Right atrium auricular region (tissue), 2 donors: ENCODE data around the gene DISC1. TPM values are rescaled to one million over a fixed set of nuclear protein-coding genes. Genes with fewer than 3 reads are reported as not detected.

ENCODE experiments used
- DNase-seq: peaks from one replicate; pipeline ENCODE4 v3.0.0-alpha.2; 2019; ENCODE audit warnings: low spot score
- H3K27ac ChIP-seq, 2 donors: fragments of 200-600 bp; sonication (generic); 1 replicate in 1 of 2; 2 replicates in 1 of 2; pipeline ENCODE4 v1.5.1; 2016 to 2019
- H3K27me3 ChIP-seq, 2 donors: fragments of 200-600 bp; sonication (generic); one replicate each; pipeline versions ENCODE4 v1.5.1 to v1.6.0; 2017 to 2019
- H3K36me3 ChIP-seq: fragments of 200-600 bp; sonication (generic); one replicate; pipeline ENCODE4 v1.5.1; 2016
- H3K4me1 ChIP-seq, 2 donors: fragments of 200-600 bp; sonication (generic); one replicate each; pipeline versions ENCODE4 v1.5.1 to v1.6.0; 2017 to 2019
- H3K4me3 ChIP-seq, 2 donors: fragments of 200-600 bp; sonication (generic); 1 replicate in 1 of 2; 2 replicates in 1 of 2; pipeline ENCODE4 v1.5.1; 2017 to 2019; ENCODE audit warnings: mild to moderate bottlenecking in 1 of 2, moderate library complexity in 1 of 2
- H3K9me3 ChIP-seq, 2 donors: fragments of 200-600 bp; sonication (generic); one replicate each; pipeline ENCODE4 v1.5.1; 2019
- CTCF ChIP-seq, 2 donors: fragments of 200-600 bp; sonication (generic); IDR thresholded peaks; one replicate each; pipeline ENCODE4 v1.5.1; 2019; ENCODE audit warnings: antibody characterized with exemption in 2 of 2
- total RNA-seq, 2 donors: library from RNA; depleted of rRNA; stranded (reverse); fragments of >200 nt; gene quantifications; one replicate each; pipeline ENCODE4 v1.1.0, GENCODE V29; 2016

Gene DISC1
- total RNA-seq, 2 donors from 2014 or later: 1.8 to 5.3 TPM

GRCh38 chr1:231982871-231983587 is 356.4 kb downstream of the DISC1 start:
- H3K27me3 ChIP-seq: no peaks in the 10 kb centered on the region
- H3K4me1 ChIP-seq: no peaks in the 10 kb centered on the region
- H3K9me3 ChIP-seq: no peaks in the 10 kb centered on the region
- no peak for DNase-seq
- H3K27ac ChIP-seq: no peak overlapping the region
- no peaks in the 10 kb centered on the region for H3K36me3 ChIP-seq
- no peak for TF ChIP-seq CTCF (IDR thresholded peaks at IDR 0.05)
- H3K4me3 ChIP-seq: no peak overlapping the region

- Histone ChIP-seq H3K9me3 (no peaks in the 10 kb centered on the region), H3K27me3 (no peaks in the 10 kb centered on the region), H3K4me3 (no peak overlapping the region), H3K4me1 (no peaks in the 10 kb centered on the region), H3K36me3 (no peaks in the 10 kb centered on the region), H3K27ac (no peak overlapping the region)
- TF ChIP-seq CTCF (IDR thresholded peaks at IDR 0.05): no peak
- DNase-seq: no peak
Measured at GRCh38 chr1:231983588-231984193, 357.1 kb downstream of the DISC1 start.

GRCh38 chr1:231985296-231986023 is 358.9 kb downstream of the DISC1 start:
- H3K9me3 ChIP-seq: no peaks in the 10 kb centered on the region
- no peaks in the 10 kb centered on the region for H3K4me1 ChIP-seq
- no peak overlapping the region for H3K4me3 ChIP-seq
- no peak overlapping the region for H3K27ac ChIP-seq
- H3K36me3 ChIP-seq: no peaks in the 10 kb centered on the region
- no peak for DNase-seq
- no peak for TF ChIP-seq CTCF (IDR thresholded peaks at IDR 0.05)
- no peaks in the 10 kb centered on the region for H3K27me3 ChIP-seq

GRCh38 chr1:231986631-231987336 is 360.2 kb downstream of the DISC1 start:
- Histone ChIP-seq H3K9me3 (no peaks in the 10 kb centered on the region), H3K27me3 (no peaks in the 10 kb centered on the region), H3K4me1 (no peaks in the 10 kb centered on the region), H3K4me3 (no peak overlapping the region), H3K36me3 (no peaks in the 10 kb centered on the region), H3K27ac (peak overlapping the region in 1 of 2 donors; percentile 7)
- TF ChIP-seq CTCF (IDR thresholded peaks at IDR 0.05): no peak
- DNase-seq: peak; percentile 66

GRCh38 chr1:231990388-231990787 is 363.8 kb downstream of the DISC1 start:
- Histone ChIP-seq H3K27me3 (no peaks in the 10 kb centered on the region), H3K36me3 (no peaks in the 10 kb centered on the region), H3K9me3 (no peaks in the 10 kb centered on the region), H3K4me1 (no peaks in the 10 kb centered on the region), H3K27ac (peak overlapping the region; percentile 0 to 2), H3K4me3 (no peak overlapping the region)
- TF ChIP-seq CTCF (IDR thresholded peaks at IDR 0.05): no peak
- DNase-seq: peak; percentile 64
